Loucy (cell line): Measurements from ENCODE around the gene RPIA.

ENCODE experiments used
- H2AFZ ChIP-seq: fragments of 200-600 bp; sonication (generic); 2 replicates; pipeline ENCODE4 v1.6.0; 2016; ENCODE audit warnings: antibody characterized with exemption, mild to moderate bottlenecking, low read length, moderate library complexity
- H3F3A ChIP-seq: fragments of 200-600 bp; 2 replicates; pipeline ENCODE4 v1.6.0; 2016; ENCODE audit warnings: antibody characterized with exemption, low read depth, mild to moderate bottlenecking
- H3K27me3 ChIP-seq: fragments of 200-600 bp; sonication (generic); 2 replicates; pipeline ENCODE4 v1.6.1; 2014; ENCODE audit warnings: low read length, mild to moderate bottlenecking; ENCODE audit not compliant: insufficient read depth, poor library complexity, severe bottlenecking
- H3K36me3 ChIP-seq: fragments of 200-600 bp; sonication (generic); 2 replicates; pipeline ENCODE4 v1.6.1; 2016; ENCODE audit warnings: low read length; ENCODE audit not compliant: insufficient read depth
- H3K4me1 ChIP-seq: fragments of 200-600 bp; sonication (generic); 2 replicates; pipeline ENCODE4 v1.5.1; 2014; ENCODE audit warnings: low read length, mild to moderate bottlenecking; ENCODE audit not compliant: insufficient read depth, poor library complexity, severe bottlenecking
- H3K4me2 ChIP-seq: fragments of 200-600 bp; sonication (generic); 2 replicates; pipeline ENCODE4 v1.6.0; 2014; ENCODE audit warnings: antibody characterized with exemption, low read length, low read depth, mild to moderate bottlenecking; ENCODE audit not compliant: poor library complexity, severe bottlenecking
- H3K4me3 ChIP-seq: fragments of 200-600 bp; sonication (generic); 2 replicates; pipeline ENCODE4 v1.5.1; 2014; ENCODE audit warnings: low read length, mild to moderate bottlenecking, mixed read lengths; ENCODE audit not compliant: poor library complexity, severe bottlenecking
- H3K79me2 ChIP-seq: fragments of 200-600 bp; sonication (generic); 2 replicates; pipeline ENCODE4 v1.6.1; 2014; ENCODE audit warnings: low read length; ENCODE audit not compliant: insufficient read depth
- H3K9ac ChIP-seq: fragments of 200-600 bp; sonication (generic); 2 replicates; pipeline ENCODE4 v1.6.0; 2014; ENCODE audit warnings: mild to moderate bottlenecking, low read depth, low read length, moderate library complexity; ENCODE audit not compliant: poor library complexity, severe bottlenecking
- H3K9me2 ChIP-seq: fragments of 200-600 bp; sonication (generic); replicated peaks from 2 replicates; pipeline ENCODE4 v1.6.1; 2016; ENCODE audit warnings: low read depth, low read length, mixed read lengths
- H3K9me3 ChIP-seq: fragments of 200-600 bp; sonication (generic); 2 replicates; pipeline ENCODE4 v1.6.1; 2014; ENCODE audit warnings: mild to moderate bottlenecking, antibody characterized with exemption, low read length, low read depth; ENCODE audit not compliant: insufficient read depth
- H4K20me1 ChIP-seq: fragments of 200-600 bp; sonication (generic); 2 replicates; pipeline ENCODE4 v1.6.0; 2014; ENCODE audit warnings: antibody characterized with exemption, low read length, mild to moderate bottlenecking; ENCODE audit not compliant: insufficient read depth, poor library complexity, severe bottlenecking
- EZH2phosphoT487 ChIP-seq: fragments of 200-600 bp; IDR thresholded peaks from 2 replicates; pipeline ENCODE4 v1.6.1; 2018; ENCODE audit warnings: antibody characterized with exemption, mild to moderate bottlenecking, moderate library complexity, borderline replicate concordance
- TF ChIP-seq, protein P1 (sequence below): fragments of 200-600 bp; sonication (generic); conservative IDR thresholded peaks from 2 replicates; pipeline ENCODE4 v1.5.1; 2014; ENCODE audit warnings: mild to moderate bottlenecking, antibody characterized with exemption, low read length

Gene RPIA

DNA sequence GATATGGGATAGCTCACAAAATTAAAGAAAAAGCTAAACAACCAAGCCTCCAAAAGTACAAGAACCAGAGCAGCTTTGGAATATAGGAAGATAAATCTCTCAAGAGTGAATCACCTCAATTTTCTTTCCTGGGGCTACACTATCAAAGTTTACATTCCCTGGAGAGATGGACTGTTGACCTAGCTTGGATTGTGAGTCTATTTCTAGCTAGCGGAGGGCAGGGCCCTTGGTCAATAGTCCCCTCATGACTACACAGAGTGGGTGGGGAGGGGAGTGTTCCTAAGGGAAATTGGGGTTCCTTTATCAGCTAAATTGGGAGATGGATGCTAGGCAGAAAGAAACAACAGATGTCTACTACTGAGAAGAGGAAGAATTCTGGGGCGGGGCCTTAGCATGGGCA is 34.3 kb upstream of the RPIA start:
- Histone ChIP-seq H3K4me2 (no peak overlapping the region), H3K79me2 (no peaks in the 10 kb centered on the region), H4K20me1 (no peaks in the 10 kb centered on the region), H3K36me3 (no peaks in the 10 kb centered on the region), H2AFZ (no peak overlapping the region), H3K4me3 (no peak overlapping the region), H3K9me3 (no peaks in the 10 kb centered on the region), H3K9me2 (no peaks in the 10 kb centered on the region), H3K9ac (no peak overlapping the region), H3F3A (no peaks in the 10 kb centered on the region), H3K4me1 (no peaks in the 10 kb centered on the region), H3K27me3 (no peaks in the 10 kb centered on the region)
- TF ChIP-seq, protein P1, sequence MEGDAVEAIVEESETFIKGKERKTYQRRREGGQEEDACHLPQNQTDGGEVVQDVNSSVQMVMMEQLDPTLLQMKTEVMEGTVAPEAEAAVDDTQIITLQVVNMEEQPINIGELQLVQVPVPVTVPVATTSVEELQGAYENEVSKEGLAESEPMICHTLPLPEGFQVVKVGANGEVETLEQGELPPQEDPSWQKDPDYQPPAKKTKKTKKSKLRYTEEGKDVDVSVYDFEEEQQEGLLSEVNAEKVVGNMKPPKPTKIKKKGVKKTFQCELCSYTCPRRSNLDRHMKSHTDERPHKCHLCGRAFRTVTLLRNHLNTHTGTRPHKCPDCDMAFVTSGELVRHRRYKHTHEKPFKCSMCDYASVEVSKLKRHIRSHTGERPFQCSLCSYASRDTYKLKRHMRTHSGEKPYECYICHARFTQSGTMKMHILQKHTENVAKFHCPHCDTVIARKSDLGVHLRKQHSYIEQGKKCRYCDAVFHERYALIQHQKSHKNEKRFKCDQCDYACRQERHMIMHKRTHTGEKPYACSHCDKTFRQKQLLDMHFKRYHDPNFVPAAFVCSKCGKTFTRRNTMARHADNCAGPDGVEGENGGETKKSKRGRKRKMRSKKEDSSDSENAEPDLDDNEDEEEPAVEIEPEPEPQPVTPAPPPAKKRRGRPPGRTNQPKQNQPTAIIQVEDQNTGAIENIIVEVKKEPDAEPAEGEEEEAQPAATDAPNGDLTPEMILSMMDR = no peak
- no peak for TF ChIP-seq EZH2phosphoT487

DNA sequence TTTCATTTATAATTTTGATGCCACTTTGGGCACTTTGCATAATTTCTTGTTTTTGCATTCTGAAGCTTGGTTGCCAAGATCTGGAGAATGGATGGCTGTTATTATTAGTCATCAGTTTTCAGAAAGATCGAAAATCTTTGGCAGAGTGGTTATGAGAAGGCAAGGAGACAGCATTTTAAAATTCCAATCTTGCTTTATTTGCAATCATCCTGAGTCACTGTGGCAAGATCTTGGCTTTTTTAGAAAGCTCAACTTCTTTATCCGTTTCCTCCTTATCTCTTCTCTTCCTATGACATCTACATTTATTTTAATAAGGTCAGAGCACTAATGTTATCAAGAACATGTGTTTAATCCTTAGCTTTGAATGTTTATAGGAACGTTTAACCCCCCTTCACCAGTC is 33.1 kb upstream of the RPIA start:
- H3K4me3 ChIP-seq = no peak overlapping the region
- H3K79me2 ChIP-seq = no peaks in the 10 kb centered on the region
- H3K4me1 ChIP-seq = no peaks in the 10 kb centered on the region
- H2AFZ ChIP-seq = no peak overlapping the region
- no peaks in the 10 kb centered on the region for H3K36me3 ChIP-seq
- H3K9ac ChIP-seq = no peak overlapping the region
- H3K9me2 ChIP-seq = no peaks in the 10 kb centered on the region
- H3K27me3 ChIP-seq = no peaks in the 10 kb centered on the region
- H3K4me2 ChIP-seq = no peak overlapping the region
- no peaks in the 10 kb centered on the region for H3K9me3 ChIP-seq
- no peak for TF ChIP-seq EZH2phosphoT487
- TF ChIP-seq, protein P1 = no peak
- no peaks in the 10 kb centered on the region for H3F3A ChIP-seq
- H4K20me1 ChIP-seq = no peaks in the 10 kb centered on the region

DNA sequence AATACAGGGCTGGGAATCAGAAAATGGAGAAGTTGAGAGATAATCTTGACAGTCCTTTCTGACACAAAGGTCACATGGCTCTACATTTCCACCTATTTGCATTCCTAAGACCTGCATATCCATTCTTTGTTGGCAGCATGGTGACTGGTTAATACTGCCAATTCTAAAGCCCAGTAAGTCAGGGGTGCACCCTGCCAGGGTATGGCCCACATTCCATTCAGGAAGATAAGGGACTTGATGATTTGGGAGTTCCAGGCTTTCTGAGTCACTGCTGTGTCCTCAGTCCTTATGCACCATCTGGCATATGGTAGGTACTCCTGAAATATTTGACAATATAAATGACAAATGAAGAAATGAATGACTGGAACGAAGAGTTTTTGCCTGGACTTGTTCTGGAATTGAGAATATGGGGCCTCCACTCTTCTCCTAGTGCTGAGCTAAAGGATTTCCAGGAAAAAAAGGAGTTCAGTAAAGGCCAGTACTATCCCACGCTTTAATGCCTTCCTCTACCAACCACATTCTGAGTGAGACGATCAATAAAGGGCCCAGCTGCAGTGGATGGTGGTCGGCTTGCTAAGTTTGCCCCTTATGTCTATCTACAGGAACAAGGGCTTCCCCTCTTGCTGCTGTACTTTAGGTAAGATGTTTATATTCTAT is 32.5 kb upstream of the RPIA start:
- no peaks in the 10 kb centered on the region for H3K79me2 ChIP-seq
- no peaks in the 10 kb centered on the region for H4K20me1 ChIP-seq
- H3K4me3 ChIP-seq = no peak overlapping the region
- no peaks in the 10 kb centered on the region for H3K9me3 ChIP-seq
- no peaks in the 10 kb centered on the region for H3K36me3 ChIP-seq
- no peak overlapping the region for H2AFZ ChIP-seq
- no peak overlapping the region for H3K4me2 ChIP-seq
- no peak overlapping the region for H3K9ac ChIP-seq
- H3K27me3 ChIP-seq = no peaks in the 10 kb centered on the region
- no peaks in the 10 kb centered on the region for H3K4me1 ChIP-seq
- TF ChIP-seq, protein P1 = no peak
- no peak for TF ChIP-seq EZH2phosphoT487
- H3K9me2 ChIP-seq = no peaks in the 10 kb centered on the region
- H3F3A ChIP-seq = no peaks in the 10 kb centered on the region
